Spleen (tissue), 13 donors: ENCODE measurements around the gene GRHPR. TPM values are rescaled to one million over a fixed set of nuclear protein-coding genes. Genes with fewer than 3 reads are reported as not detected.

Experiments used
- DNase-seq: peaks from one replicate; pipeline ENCODE4 v3.0.0-alpha.2; 2020
- H3K27ac ChIP-seq, 8 donors: fragments of 200-600 bp; sonication (generic) in 7 of 8; 1 replicate in 4 of 8; 2 replicates in 4 of 8; pipeline versions ENCODE4 v1.5.0 to v1.8.0; 2016 to 2021; ENCODE audit warnings: inconsistent platforms in 4 of 8, mild to moderate bottlenecking in 4 of 8, moderate library complexity in 1 of 8
- H3K27me3 ChIP-seq, 7 donors: fragments of 200-600 bp; sonication (generic) in 6 of 7; replicated peaks in 1 of 7; 1 replicate in 4 of 7; 2 replicates in 3 of 7; pipeline versions ENCODE4 v1.5.0 to v1.8.0; 2016 to 2021; ENCODE audit warnings: inconsistent platforms in 3 of 7, mild to moderate bottlenecking in 1 of 7
- H3K36me3 ChIP-seq, 6 donors: fragments of 200-600 bp; sonication (generic) in 5 of 6; 1 replicate in 4 of 6; 2 replicates in 2 of 6; pipeline versions ENCODE4 v1.5.0 to v1.8.0; 2016 to 2021; ENCODE audit warnings: inconsistent platforms in 2 of 6
- H3K4me1 ChIP-seq, 6 donors: fragments of 200-600 bp; sonication (generic) in 5 of 6; 1 replicate in 3 of 6; 2 replicates in 3 of 6; pipeline versions ENCODE4 v1.5.0 to v1.8.0; 2016 to 2021; ENCODE audit warnings: inconsistent platforms in 3 of 6
- H3K4me3 ChIP-seq, 8 donors: fragments of 200-600 bp; sonication (generic) in 7 of 8; 1 replicate in 4 of 8; 2 replicates in 4 of 8; pipeline versions ENCODE4 v1.5.0 to v1.8.0; 2016 to 2021; ENCODE audit warnings: inconsistent platforms in 4 of 8, mild to moderate bottlenecking in 4 of 8, moderate library complexity in 2 of 8
- H3K9me3 ChIP-seq, 8 donors: fragments of 200-600 bp; sonication (generic) in 7 of 8; 1 replicate in 4 of 8; 2 replicates in 4 of 8; pipeline versions ENCODE4 v1.5.0 to v1.8.0; 2016 to 2021; ENCODE audit warnings: inconsistent platforms in 4 of 8
- CTCF ChIP-seq, 11 experiments: fragments of 200-600 bp in 7 of 11; fragments of 450-650 bp in 4 of 11; sonication (generic) in 4 of 11; IDR thresholded peaks in 8 of 11; conservative IDR thresholded peaks in 3 of 11; 1 replicate in 7 of 11; 2 replicates in 4 of 11; pipeline versions ENCODE4 v1.4.0 to v1.8.0; 2016 to 2021; ENCODE audit warnings: antibody characterized with exemption in 11 of 11, inconsistent platforms in 4 of 11, mild to moderate bottlenecking in 1 of 11
- POLR2A ChIP-seq, 3 donors: fragments of 450-650 bp; IDR thresholded peaks; one replicate each; pipeline ENCODE4 v1.5.1; 2017; ENCODE audit warnings: antibody characterized with exemption in 3 of 3, mild to moderate bottlenecking in 1 of 3
- POLR2AphosphoS5 ChIP-seq, 3 donors: sonication (generic); formaldehyde crosslinking; IDR thresholded peaks; one replicate each; pipeline ENCODE4 v1.5.1; 2017; ENCODE audit warnings: antibody characterized with exemption in 3 of 3
- WGBS, 5 donors: extraction: QIAGEN DNeasy Blood & Tissue Kit in 3 of 5; methylation state at CpG; one replicate each; pipeline versions ENCODE4 v1.1.5 to v1.1.7; 2013 to 2018; 5-methylcytosine and 5-hydroxymethylcytosine counted together
- intact Hi-C: fragments of 100-400 bp; cut with DNase I; formaldehyde crosslinking; loops from one replicate; pipeline ENCODE4 v1.15.0; 2023; ENCODE audit warnings: low total_unique reads
- long read RNA-seq, 2 donors: transcript quantifications; one replicate each; lab custom pipeline, GENCODE V29; 2026
- polyA plus RNA-seq, 3 donors: library from polyadenylated mRNA; stranded (reverse); fragments of 200-250 nt; gene quantifications; one replicate each; pipeline ENCODE4 v1.2.1, GENCODE V29; 2013
- total RNA-seq, 7 donors: library from RNA; depleted of rRNA in 3 of 7; stranded (reverse); fragments of >200 nt in 3 of 7; fragmentation: NEBNext Ultra II Directional in 4 of 7; extraction: Animal tissue kit (Norgen Biotek cat#: 25700) in 4 of 7; gene quantifications; one replicate each; pipeline versions ENCODE4 v1.1.0 to v1.2.1, GENCODE V29; 2016 to 2021
- donor health status: healthy with polysubstance abuse.
- donor health status: DM: no; HTN: no; CAD: no; lungs with moderate emphysema.
- donor health status: DM: no; HTN: no; CAD: no.
- donor health status: Bipolar disorder and iron deficiency.
- donor health status: healthy.
- donor health status: DM: no; HTN: no; CAD: no.
- donor health status: DM: yes; HTN: yes; CAD: no.

The GRHPR gene
- total RNA-seq (100 to 1,000 TPM in 1 of 7 donors, 10 to 100 TPM in 6; 54.3 to 114 (median 68.4) TPM), polyA plus RNA-seq (10 to 100 TPM; 44.9 to 61.9 (median 53.5) TPM)
- long read RNA-seq, donor 1, full-length matches to known transcripts = 57 of 57 reads
- long read RNA-seq, donor 1, partial matches to known transcripts = 0 of 57 reads
- long read RNA-seq, donor 1, other reads (novel, unspliced or antisense) = 0 of 57 reads
- long read RNA-seq, donor 2, full-length matches to known transcripts = 40 of 47 reads
- long read RNA-seq, donor 2, partial matches to known transcripts = 7 of 47 reads
- long read RNA-seq, donor 2, other reads (novel, unspliced or antisense) = 0 of 47 reads

- no peaks in the 10 kb centered on the region for H3K27me3 ChIP-seq
- intact Hi-C loops = no loop called here
- peaks cover 0 to 21% (median 8%) of the 10 kb centered on the region in 6 donors for H3K36me3 ChIP-seq
- TF ChIP-seq CTCF (IDR thresholded peaks at IDR 0.05 in 8 of 11, conservative IDR thresholded peaks at IDR 0.05 in 3 of 11) = no peak
- TF ChIP-seq POLR2A (IDR thresholded peaks at IDR 0.05) = peak in 2 of 3 donors; percentile 35 to 60
- TF ChIP-seq POLR2AphosphoS5 (IDR thresholded peaks at IDR 0.05) = peak; percentile 92 to 95 (median 95)
- H3K9me3 ChIP-seq = no peaks in the 10 kb centered on the region
- H3K4me3 ChIP-seq = peak within 1 kb of the TSS; percentile 74 to 89 (median 84)
- H3K4me1 ChIP-seq = peaks cover 29 to 52% (median 36%) of the 10 kb centered on the region in 6 donors
- DNase-seq = peak; percentile 98
- 1 to 2% (median 1%) methylated on average over 21 to 56 of the region's 56 CpGs for WGBS, 5 donors
- H3K27ac ChIP-seq = peak within 1 kb of the TSS; percentile 80 to 94 (median 86)
Measured at GRCh38 chr9:37422289-37423104, at the start of gene GRHPR. Gene GRHPR (plus strand): TSS chr9:37422696. CDS start chr9:37422751, 55 bp downstream.

GRCh38 chr9:37372839-37373238 is 49.7 kb upstream of the GRHPR start:
- Histone ChIP-seq H3K4me1 (peaks cover 12 to 89% (median 44%) of the 10 kb centered on the region in 6 donors), H3K27ac (peak overlapping the region in 1 of 8 donors; percentile 87), H3K4me3 (no peak overlapping the region), H3K36me3 (no peaks in the 10 kb centered on the region), H3K27me3 (no peaks in the 10 kb centered on the region), H3K9me3 (no peaks in the 10 kb centered on the region)
- TF ChIP-seq POLR2A (IDR thresholded peaks at IDR 0.05) (no peak), POLR2AphosphoS5 (IDR thresholded peaks at IDR 0.05) (no peak), CTCF (IDR thresholded peaks at IDR 0.05 in 8 of 11, conservative IDR thresholded peaks at IDR 0.05 in 3 of 11) (no peak)
- DNase-seq = no peak
- 78 to 92% (median 88%) methylated on average over 3 of the region's 3 CpGs for WGBS, 5 donors
- intact Hi-C loops = no loop called here

- H3K27ac ChIP-seq = peak overlapping the region in 1 of 8 donors; percentile 3
- no peak for DNase-seq
- TF ChIP-seq POLR2A (IDR thresholded peaks at IDR 0.05) (no peak), CTCF (IDR thresholded peaks at IDR 0.05 in 8 of 11, conservative IDR thresholded peaks at IDR 0.05 in 3 of 11) (no peak), POLR2AphosphoS5 (IDR thresholded peaks at IDR 0.05) (no peak)
- 88 to 100% (median 92%) methylated on average over 1 of the region's 1 CpG for WGBS, 5 donors
- no peaks in the 10 kb centered on the region for H3K27me3 ChIP-seq
- no peaks in the 10 kb centered on the region for H3K9me3 ChIP-seq
- no peak overlapping the region for H3K4me3 ChIP-seq
- peaks cover 12 to 91% (median 45%) of the 10 kb centered on the region in 6 donors for H3K4me1 ChIP-seq
- H3K36me3 ChIP-seq = no peaks in the 10 kb centered on the region
- intact Hi-C loops = no loop called here
Measured at GRCh38 chr9:37373621-37374020, 48.9 kb upstream of the GRHPR start.

GRCh38 chr9:37374892-37375291 is 47.6 kb upstream of the GRHPR start:
- no peak overlapping the region for H3K4me3 ChIP-seq
- intact Hi-C loops = no loop called here
- peaks cover 7 to 81% (median 43%) of the 10 kb centered on the region in 6 donors for H3K4me1 ChIP-seq
- peak overlapping the region in 5 of 8 donors; percentile 36 to 54 (median 51) for H3K27ac ChIP-seq
- TF ChIP-seq CTCF (IDR thresholded peaks at IDR 0.05 in 8 of 11, conservative IDR thresholded peaks at IDR 0.05 in 3 of 11) = peak in 7 of 11 experiments; percentile 14 to 44 (median 30)
- peak in 2 of 3 donors; percentile 32 to 40 for TF ChIP-seq POLR2AphosphoS5 (IDR thresholded peaks at IDR 0.05)
- no peak for TF ChIP-seq POLR2A (IDR thresholded peaks at IDR 0.05)
- H3K36me3 ChIP-seq = no peaks in the 10 kb centered on the region
- DNase-seq = peak; percentile 88
- no peaks in the 10 kb centered on the region for H3K9me3 ChIP-seq
- H3K27me3 ChIP-seq = no peaks in the 10 kb centered on the region
- 51 to 74% (median 71%) methylated on average over 6 of the region's 6 CpGs for WGBS, 5 donors
